Esophagus muscularis mucosa (tissue), 4 donors: Measurements from ENCODE around the gene ZNF780B. TPM values are rescaled to one million over a fixed set of nuclear protein-coding genes. Genes with fewer than 3 reads are reported as not detected.
A peak's percentile ranks its signal among the peaks of the same experiment; 100 is the strongest.
"Not testable (repeated sequence)": the region's sequence is repeated elsewhere in the genome, so short reads cannot be mapped to it uniquely, and the experiment has no call there.

Experiments used
- DNase-seq: peaks from one replicate; pipeline ENCODE4 v3.0.0-alpha.2; 2017; ENCODE audit errors: extremely low spot score
- H3K27ac ChIP-seq, 4 donors: fragments of 200-600 bp; sonication (generic); replicated peaks in 1 of 4; 1 replicate in 3 of 4; 2 replicates in 1 of 4; pipeline ENCODE4 v1.5.1; 2016 to 2019; ENCODE audit warnings: mild to moderate bottlenecking in 1 of 4
- H3K27me3 ChIP-seq, 4 donors: fragments of 200-600 bp; sonication (generic); one replicate each; pipeline versions ENCODE4 v1.5.1 to v1.6.0; 2016 to 2019
- H3K36me3 ChIP-seq, 4 donors: fragments of 200-600 bp; sonication (generic); one replicate each; pipeline ENCODE4 v1.5.1; 2016 to 2019
- H3K4me1 ChIP-seq, 4 donors: fragments of 200-600 bp; sonication (generic); one replicate each; pipeline ENCODE4 v1.5.1; 2016 to 2019
- H3K4me3 ChIP-seq, 4 donors: fragments of 200-600 bp; sonication (generic); 1 replicate in 2 of 4; 2 replicates in 2 of 4; pipeline ENCODE4 v1.5.1; 2016 to 2019; ENCODE audit warnings: mild to moderate bottlenecking in 4 of 4, moderate library complexity in 1 of 4
- H3K9me3 ChIP-seq, 4 donors: fragments of 200-600 bp; sonication (generic); 1 replicate in 3 of 4; 2 replicates in 1 of 4; pipeline ENCODE4 v1.5.1; 2016 to 2019
- EP300 ChIP-seq: sonication (generic); formaldehyde crosslinking; IDR thresholded peaks from one replicate; pipeline ENCODE4 v1.6.1; 2017; ENCODE audit warnings: antibody characterized with exemption
- POLR2A ChIP-seq: fragments of 450-650 bp; IDR thresholded peaks from one replicate; pipeline ENCODE4 v1.6.1; 2017; ENCODE audit warnings: antibody characterized with exemption, moderate library complexity, mild to moderate bottlenecking, low read depth
- POLR2AphosphoS5 ChIP-seq, 2 donors: sonication (generic); formaldehyde crosslinking; IDR thresholded peaks; one replicate each; pipeline ENCODE4 v1.6.1; 2017; ENCODE audit warnings: antibody characterized with exemption in 2 of 2
- WGBS: methylation state at CpG from one replicate; pipeline ENCODE4 v1.1.5; 2018; 5-methylcytosine and 5-hydroxymethylcytosine counted together
- intact Hi-C: fragments of 100-400 bp; cut with DNase I; formaldehyde crosslinking; loops from one replicate; pipeline ENCODE4 v1.15.1; 2023
- total RNA-seq, 4 donors: library from RNA; depleted of rRNA; stranded (reverse); fragments of >200 nt; gene quantifications; one replicate each; pipeline versions ENCODE4 v1.1.0 to v1.2.1, GENCODE V29; 2016
- TF ChIP-seq, protein P1 (sequence below), 3 experiments: fragments of 200-600 bp in 2 of 3; fragments of 450-650 bp in 1 of 3; sonication (generic) in 2 of 3; IDR thresholded peaks; one replicate each; pipeline ENCODE4 v1.5.1; 2017 to 2019; ENCODE audit warnings: antibody characterized with exemption in 3 of 3, mild to moderate bottlenecking in 2 of 3, moderate library complexity in 1 of 3

Gene ZNF780B
- total RNA-seq, 4 donors from 2014 or later: 8.6 to 23.3 (median 18.0) TPM

DNA sequence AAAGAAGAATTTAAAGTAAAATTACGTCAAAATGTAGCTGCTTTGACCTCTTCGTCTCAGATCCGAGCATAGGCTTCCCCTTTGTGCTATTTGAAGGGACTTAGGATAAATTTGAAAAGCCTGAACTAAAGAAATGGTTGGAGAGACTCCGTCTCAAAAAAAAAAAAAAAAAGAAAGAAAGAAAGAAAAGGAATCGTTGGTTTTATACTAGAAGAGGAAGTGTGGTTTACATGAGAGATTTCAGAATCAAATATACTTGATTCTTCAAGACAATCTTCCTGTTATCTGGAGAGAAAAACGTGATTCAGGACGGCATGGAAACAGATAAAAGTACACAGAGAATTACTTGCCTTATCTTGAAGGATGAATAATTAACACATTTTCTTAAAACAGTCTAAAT lies 474 bp upstream of the ZNF780B start:
- TF ChIP-seq POLR2AphosphoS5 (IDR thresholded peaks at IDR 0.05): no peak
- TF ChIP-seq, protein P1, sequence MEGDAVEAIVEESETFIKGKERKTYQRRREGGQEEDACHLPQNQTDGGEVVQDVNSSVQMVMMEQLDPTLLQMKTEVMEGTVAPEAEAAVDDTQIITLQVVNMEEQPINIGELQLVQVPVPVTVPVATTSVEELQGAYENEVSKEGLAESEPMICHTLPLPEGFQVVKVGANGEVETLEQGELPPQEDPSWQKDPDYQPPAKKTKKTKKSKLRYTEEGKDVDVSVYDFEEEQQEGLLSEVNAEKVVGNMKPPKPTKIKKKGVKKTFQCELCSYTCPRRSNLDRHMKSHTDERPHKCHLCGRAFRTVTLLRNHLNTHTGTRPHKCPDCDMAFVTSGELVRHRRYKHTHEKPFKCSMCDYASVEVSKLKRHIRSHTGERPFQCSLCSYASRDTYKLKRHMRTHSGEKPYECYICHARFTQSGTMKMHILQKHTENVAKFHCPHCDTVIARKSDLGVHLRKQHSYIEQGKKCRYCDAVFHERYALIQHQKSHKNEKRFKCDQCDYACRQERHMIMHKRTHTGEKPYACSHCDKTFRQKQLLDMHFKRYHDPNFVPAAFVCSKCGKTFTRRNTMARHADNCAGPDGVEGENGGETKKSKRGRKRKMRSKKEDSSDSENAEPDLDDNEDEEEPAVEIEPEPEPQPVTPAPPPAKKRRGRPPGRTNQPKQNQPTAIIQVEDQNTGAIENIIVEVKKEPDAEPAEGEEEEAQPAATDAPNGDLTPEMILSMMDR (IDR thresholded peaks at IDR 0.05): no peak
- no peak for TF ChIP-seq POLR2A
- no peak for TF ChIP-seq EP300
- H3K27me3 ChIP-seq: no peaks in the 10 kb centered on the region
- peak overlapping the region; percentile 77 to 79 (median 78) for H3K27ac ChIP-seq
- H3K9me3 ChIP-seq: peaks cover 0 to 12% (median 8%) of the 10 kb centered on the region in 4 donors
- 9% methylated on average over 7 of the region's 7 CpGs for WGBS
- H3K4me3 ChIP-seq: peak overlapping the region; percentile 63 to 85 (median 75)
- no peaks in the 10 kb centered on the region for H3K36me3 ChIP-seq
- peaks cover 13 to 23% (median 20%) of the 10 kb centered on the region in 4 donors for H3K4me1 ChIP-seq
- intact Hi-C loops: no loop called here
- DNase-seq: no peak

GRCh38 chr19:40055049-40055448 lies 982 bp downstream of the ZNF780B start:
- Histone ChIP-seq H3K27ac (peak overlapping the region; percentile 77 to 79 (median 78)), H3K27me3 (no peaks in the 10 kb centered on the region), H3K4me1 (peaks cover 13 to 23% (median 20%) of the 10 kb centered on the region in 4 donors), H3K36me3 (peaks cover 0 to 7% (median 3%) of the 10 kb centered on the region in 4 donors), H3K9me3 (peaks cover 0 to 14% (median 11%) of the 10 kb centered on the region in 4 donors), H3K4me3 (peak overlapping the region; percentile 63 to 85 (median 75))
- no peak for DNase-seq
- WGBS: 29% methylated on average over 10 of the region's 10 CpGs
- intact Hi-C loops: no loop called here
- no peak for TF ChIP-seq POLR2A
- TF ChIP-seq POLR2AphosphoS5 (IDR thresholded peaks at IDR 0.05): no peak
- TF ChIP-seq EP300: no peak
- TF ChIP-seq, protein P1 (IDR thresholded peaks at IDR 0.05): no peak

- TF ChIP-seq POLR2A (no peak), EP300 (no peak), POLR2AphosphoS5 (IDR thresholded peaks at IDR 0.05) (no peak)
- TF ChIP-seq, protein P1 (IDR thresholded peaks at IDR 0.05): no peak
- peak overlapping the region; percentile 63 to 85 (median 75) for H3K4me3 ChIP-seq
- peak overlapping the region; percentile 77 to 79 (median 78) for H3K27ac ChIP-seq
Observed at GRCh38 chr19:40054632-40055031, 1.4 kb downstream of the ZNF780B start.

DNA sequence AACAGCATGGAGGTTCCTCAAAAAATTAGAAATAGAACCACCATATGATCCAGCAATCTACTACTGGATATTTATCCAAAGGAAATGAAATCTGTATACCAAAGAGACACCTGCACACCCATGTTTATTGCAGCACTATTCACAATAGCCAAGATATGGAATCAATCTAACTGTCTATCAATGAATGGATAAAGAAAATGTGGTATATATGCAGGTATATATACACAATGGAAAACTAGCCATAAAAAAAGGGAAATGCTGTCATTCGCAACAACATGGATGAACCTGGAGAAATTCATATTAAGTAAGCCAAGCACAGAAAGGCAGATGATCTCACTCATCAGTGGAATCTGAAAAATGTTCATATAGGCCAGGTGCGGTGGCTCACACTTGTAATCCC lies 2.5 kb downstream of the ZNF780B start:
- H3K4me1 ChIP-seq: peaks cover 13 to 23% (median 20%) of the 10 kb centered on the region in 4 donors
- 96% methylated on average over 2 of the region's 2 CpGs for WGBS
- intact Hi-C loops: no loop called here
- no peak overlapping the region for H3K27ac ChIP-seq
- no peak for TF ChIP-seq POLR2A
- TF ChIP-seq, protein P1 (IDR thresholded peaks at IDR 0.05): no peak
- TF ChIP-seq EP300: no peak
- no peak for TF ChIP-seq POLR2AphosphoS5 (IDR thresholded peaks at IDR 0.05)
- H3K9me3 ChIP-seq: peaks cover 0 to 7% (median 2%) of the 10 kb centered on the region in 4 donors
- H3K27me3 ChIP-seq: no peaks in the 10 kb centered on the region
- H3K36me3 ChIP-seq: peaks cover 6 to 18% (median 11%) of the 10 kb centered on the region in 4 donors
- DNase-seq: no peak
- no peak overlapping the region for H3K4me3 ChIP-seq

More at GRCh38 chr19:40054632-40055031, 1.4 kb downstream of the ZNF780B start:
- Histone ChIP-seq H3K27me3 (no peaks in the 10 kb centered on the region), H3K4me1 (peaks cover 13 to 23% (median 20%) of the 10 kb centered on the region in 4 donors), H3K36me3 (peaks cover 0 to 10% (median 5%) of the 10 kb centered on the region in 4 donors), H3K9me3 (peaks cover 0 to 12% (median 7%) of the 10 kb centered on the region in 4 donors)
- WGBS: 62% methylated on average over 9 of the region's 9 CpGs
- no peak for DNase-seq
- intact Hi-C loops: no loop called here

GRCh38 chr19:40041718-40042117 lies 14.3 kb downstream of the ZNF780B start:
- H3K27me3 ChIP-seq, DNase-seq, H3K4me1 ChIP-seq, H3K27ac ChIP-seq, intact Hi-C loops, H3K4me3 ChIP-seq: not testable (repeated sequence)
- H3K9me3 ChIP-seq: peaks cover 0 to 48% (median 32%) of the 10 kb centered on the region in 4 donors
- WGBS: 100% methylated on average over 1 of the region's 1 CpG
- peaks cover 28 to 37% (median 36%) of the 10 kb centered on the region in 4 donors for H3K36me3 ChIP-seq

DNA sequence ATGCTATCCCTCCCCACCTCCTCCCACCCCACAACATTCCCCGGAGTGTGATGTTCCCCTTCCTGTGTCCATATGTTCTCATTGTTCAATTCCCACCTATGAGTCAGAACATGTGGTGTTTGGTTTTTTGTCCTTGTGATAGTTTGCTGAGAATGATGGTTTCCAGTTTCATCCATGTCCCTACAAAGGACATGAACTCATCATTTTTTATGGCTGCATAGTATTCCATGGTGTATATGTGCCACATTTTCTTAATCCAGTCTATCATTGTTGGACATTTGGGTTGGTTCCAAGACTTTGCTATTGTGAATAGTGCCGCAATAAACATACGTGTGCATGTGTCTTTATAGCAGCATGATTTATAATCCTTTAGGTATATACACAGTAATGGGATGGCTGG lies 18.0 kb downstream of the ZNF780B start:
- peaks cover 6 to 18% (median 9%) of the 10 kb centered on the region in 4 donors for H3K36me3 ChIP-seq
- DNase-seq, intact Hi-C loops, H3K4me3 ChIP-seq, H3K27ac ChIP-seq, H3K27me3 ChIP-seq, H3K4me1 ChIP-seq: not testable (repeated sequence)
- WGBS: 100% methylated on average over 1 of the region's 3 CpGs
- peaks cover 4 to 55% (median 53%) of the 10 kb centered on the region in 4 donors for H3K9me3 ChIP-seq
